T-cell (primary cell): Measurements from ENCODE around the gene FAM193A. TPM values are rescaled to one million over a fixed set of nuclear protein-coding genes. Genes with fewer than 3 reads are reported as not detected.
"Not testable (repeated sequence)": the region's sequence is repeated elsewhere in the genome, so short reads cannot be mapped to it uniquely, and the experiment has no call there.

Experiments
- ATAC-seq, 4 experiments: fragments of 200-7000 bp in 3 of 4; fragments of 150-1000 bp in 1 of 4; cut with Tn5 transposase; replicated peaks in 1 of 4; 1 replicate in 3 of 4; 2 replicates in 1 of 4; pipeline ENCODE4 v1.10.0; 2021; ENCODE audit warnings: moderate library complexity in 3 of 4, mild to moderate bottlenecking in 2 of 4, moderate number of reproducible peaks in 1 of 4
- CTCF ChIA-PET, 2 donors: fragments of 300-600 bp; sonication (Branson Sonifier 250); formaldehyde crosslinking; loops; one replicate each; lab custom pipeline; 2022; ENCODE audit warnings: antibody characterized with exemption in 2 of 2; lab: Charles Lee
- POLR2A ChIA-PET, 2 donors: fragments of 300-600 bp; sonication (Branson Sonifier 250); formaldehyde crosslinking; loops; one replicate each; lab custom pipeline; 2022; ENCODE audit warnings: antibody characterized with exemption in 2 of 2; lab: Charles Lee
- DNase-seq, 35 experiments: peaks; one replicate each; pipeline versions ENCODE4 v3.0.0 to v3.0.0-alpha.2; 2013 to 2023
- H3K27ac ChIP-seq: one replicate; pipeline ENCODE4 v1.5.1; 2013; ENCODE audit warnings: low read length
- H3K27me3 ChIP-seq, 2 experiments: replicated peaks in 1 of 2; 1 replicate in 1 of 2; 2 replicates in 1 of 2; pipeline versions ENCODE4 v1.6.1 to v1.7.0; 2013; ENCODE audit warnings: low read length in 1 of 2, mixed read lengths in 1 of 2; ENCODE audit not compliant: control insufficient read depth in 2 of 2, insufficient read depth in 2 of 2; ENCODE audit errors: extremely low read depth in 1 of 2
- H3K36me3 ChIP-seq, 2 donors: 1 replicate in 1 of 2; 2 replicates in 1 of 2; pipeline versions ENCODE4 v1.6.1 to v1.7.0; 2013; ENCODE audit warnings: low read length in 1 of 2; ENCODE audit not compliant: control insufficient read depth in 2 of 2, insufficient read depth in 1 of 2; ENCODE audit errors: extremely low read depth in 1 of 2
- H3K4me1 ChIP-seq, 2 experiments: 1 replicate in 1 of 2; 2 replicates in 1 of 2; pipeline versions ENCODE4 v1.6.1 to v1.7.0; 2013; ENCODE audit warnings: low read length in 2 of 2, mixed read lengths in 1 of 2; ENCODE audit not compliant: insufficient read depth in 2 of 2, control insufficient read depth in 1 of 2; ENCODE audit errors: extremely low read depth in 1 of 2
- H3K4me3 ChIP-seq, 2 donors: 1 replicate in 1 of 2; 2 replicates in 1 of 2; pipeline versions ENCODE4 v1.5.1 to v1.7.0; 2013; ENCODE audit warnings: mild to moderate bottlenecking in 2 of 2, low read length in 1 of 2, moderate library complexity in 1 of 2; ENCODE audit not compliant: control insufficient read depth in 1 of 2; ENCODE audit errors: extremely low read depth in 1 of 2
- H3K9me3 ChIP-seq: 2 replicates; pipeline ENCODE4 v1.7.0; 2013
- H3K27ac Mint-ChIP-seq, 2 donors: one replicate each; pipeline ENCODE4 v1.8.0; 2020 to 2021; ENCODE audit warnings: mild to moderate bottlenecking in 2 of 2, mixed read lengths in 2 of 2
- H3K27me3 Mint-ChIP-seq, 2 donors: one replicate each; pipeline ENCODE4 v1.8.0; 2021 to 2022; ENCODE audit warnings: mixed read lengths in 2 of 2
- H3K36me3 Mint-ChIP-seq: one replicate; pipeline ENCODE4 v1.8.0; 2021; ENCODE audit warnings: mixed read lengths
- H3K4me1 Mint-ChIP-seq, 3 donors: one replicate each; pipeline ENCODE4 v1.8.0; 2020 to 2022; ENCODE audit warnings: mixed read lengths in 3 of 3, mild to moderate bottlenecking in 1 of 3
- H3K4me3 Mint-ChIP-seq, 3 donors: one replicate each; pipeline ENCODE4 v1.8.0; 2020 to 2022; ENCODE audit warnings: mild to moderate bottlenecking in 3 of 3, mixed read lengths in 3 of 3, moderate library complexity in 3 of 3
- H3K9me3 Mint-ChIP-seq, 3 donors: one replicate each; pipeline ENCODE4 v1.8.0; 2020 to 2022; ENCODE audit warnings: mixed read lengths in 3 of 3
- whole genome bisulfite sequencing: methylation state at CpG from one replicate; pipeline ENCODE4 v1.1.5; 2013; ENCODE audit warnings: missing lambda C conversion rate; ENCODE audit not compliant: insufficient coverage; 5-methylcytosine and 5-hydroxymethylcytosine counted together
- total RNA-seq, 35 experiments: library from RNA in 6 of 35; stranded (reverse) in 6 of 35; fragments of 120-200 nt in 1 of 35; gene quantifications; one replicate each; pipeline versions ENCODE4 v1.2.1 to v1.2.4 and lab custom pipeline; 2013 to 2026

FAM193A gene
- total RNA-seq, 5 donors from 2014 or later (not counting 1 experiment from before 2014, with no cell fraction given) = 41.6 to 46.8 (median 45.2) TPM

- Mint-ChIP-seq H3K27me3 (no peaks in the 10 kb centered on the region), H3K4me1 (peaks cover 5 to 18% (median 14%) of the 10 kb centered on the region in 3 donors), H3K4me3 (no peak overlapping the region), H3K9me3 (no peaks in the 10 kb centered on the region), H3K27ac (no peak overlapping the region), H3K36me3 (peaks cover 26% of the 10 kb centered on the region)
- WGBS = 96% methylated on average over 7 of the region's 10 CpGs
- ATAC-seq (no peak), DNase-seq (no peak)
- Histone ChIP-seq H3K4me1 (no peaks in the 10 kb centered on the region), H3K9me3 (no peaks in the 10 kb centered on the region), H3K4me3 (no peak overlapping the region), H3K36me3 (peaks cover 16 to 40% of the 10 kb centered on the region in 2 donors), H3K27ac (no peak overlapping the region), H3K27me3 (no peaks in the 10 kb centered on the region)
- ChIA-PET POLR2A (no interaction called here), CTCF (no interaction called here)
These were observed 89.8 kb downstream of the FAM193A start for GRCh38 chr4:2626231-2626630.

- H3K9me3 Mint-ChIP-seq = no peaks in the 10 kb centered on the region
- no peaks in the 10 kb centered on the region for H3K27me3 Mint-ChIP-seq
These were observed 94.3 kb downstream of the FAM193A start for GRCh38 chr4:2630556-2631273.

GRCh38 chr4:2634014-2634413, 97.6 kb downstream of the FAM193A start:
- H3K9me3 ChIP-seq = no peaks in the 10 kb centered on the region
- no peaks in the 10 kb centered on the region for H3K4me1 ChIP-seq
- Mint-ChIP-seq H3K27ac (no peak overlapping the region), H3K27me3 (no peaks in the 10 kb centered on the region), H3K36me3 (peaks cover 33% of the 10 kb centered on the region), H3K9me3 (no peaks in the 10 kb centered on the region), H3K4me3 (no peak overlapping the region), H3K4me1 (no peaks in the 10 kb centered on the region)
- peaks cover 16 to 57% of the 10 kb centered on the region in 2 donors for H3K36me3 ChIP-seq
- no peak overlapping the region for H3K27ac ChIP-seq
- H3K27me3 ChIP-seq = no peaks in the 10 kb centered on the region
- DNase-seq (no peak), ATAC-seq (no peak)
- CTCF ChIA-PET = no interaction called here
- 95% methylated on average over 5 of the region's 5 CpGs for WGBS
- no peak overlapping the region for H3K4me3 ChIP-seq
- POLR2A ChIA-PET = no interaction called here

More at GRCh38 chr4:2630556-2631273, 94.3 kb downstream of the FAM193A start:
- ATAC-seq (no peak), DNase-seq (no peak)
- no peaks in the 10 kb centered on the region for H3K4me1 ChIP-seq
- peaks cover 38% of the 10 kb centered on the region for H3K36me3 Mint-ChIP-seq
- no peak overlapping the region for H3K4me3 ChIP-seq
- WGBS = 98% methylated on average over 18 of the region's 24 CpGs
- H3K4me1 Mint-ChIP-seq = no peaks in the 10 kb centered on the region
- H3K4me3 Mint-ChIP-seq = no peak overlapping the region
- no peak overlapping the region for H3K27ac ChIP-seq
- ChIA-PET CTCF (no interaction called here), POLR2A (no interaction called here)
- H3K36me3 ChIP-seq = peaks cover 17 to 55% of the 10 kb centered on the region in 2 donors
- H3K27me3 ChIP-seq = no peaks in the 10 kb centered on the region
- H3K9me3 ChIP-seq = no peaks in the 10 kb centered on the region
- no peak overlapping the region for H3K27ac Mint-ChIP-seq

GRCh38 chr4:2636331-2636730, 99.9 kb downstream of the FAM193A start:
- no peak overlapping the region for H3K4me3 ChIP-seq
- Mint-ChIP-seq H3K9me3 (no peaks in the 10 kb centered on the region), H3K27ac (no peak overlapping the region), H3K36me3 (peaks cover 38% of the 10 kb centered on the region), H3K4me1 (no peaks in the 10 kb centered on the region), H3K4me3 (no peak overlapping the region), H3K27me3 (no peaks in the 10 kb centered on the region)
- H3K9me3 ChIP-seq = no peaks in the 10 kb centered on the region
- WGBS = no CpG with 5 or more reads among the region's 6 CpGs
- H3K27me3 ChIP-seq = no peaks in the 10 kb centered on the region
- H3K36me3 ChIP-seq = peaks cover 10 to 66% of the 10 kb centered on the region in 2 donors
- ChIA-PET CTCF (no interaction called here), POLR2A (no interaction called here)
- no peak overlapping the region for H3K27ac ChIP-seq
- no peaks in the 10 kb centered on the region for H3K4me1 ChIP-seq
- ATAC-seq (no peak), DNase-seq (no peak)

GRCh38 chr4:2636994-2637393, 100.5 kb downstream of the FAM193A start:
- H3K27ac Mint-ChIP-seq, H3K4me3 Mint-ChIP-seq, DNase-seq, H3K4me1 ChIP-seq, ATAC-seq, H3K4me1 Mint-ChIP-seq, CTCF ChIA-PET, H3K27me3 Mint-ChIP-seq, POLR2A ChIA-PET, H3K27ac ChIP-seq, H3K4me3 ChIP-seq, H3K9me3 Mint-ChIP-seq, H3K27me3 ChIP-seq, H3K9me3 ChIP-seq: not testable (repeated sequence)
- WGBS = 100% methylated on average over 3 of the region's 5 CpGs
- H3K36me3 Mint-ChIP-seq = peaks cover 38% of the 10 kb centered on the region
- H3K36me3 ChIP-seq = peaks cover 10 to 63% of the 10 kb centered on the region in 2 donors

- Mint-ChIP-seq H3K9me3 (no peaks in the 10 kb centered on the region), H3K36me3 (peaks cover 44% of the 10 kb centered on the region), H3K4me1 (no peaks in the 10 kb centered on the region), H3K27ac (no peak overlapping the region), H3K4me3 (no peak overlapping the region), H3K27me3 (no peaks in the 10 kb centered on the region)
- Histone ChIP-seq H3K27ac (no peak overlapping the region), H3K4me3 (no peak overlapping the region), H3K9me3 (no peaks in the 10 kb centered on the region), H3K4me1 (no peaks in the 10 kb centered on the region), H3K27me3 (no peaks in the 10 kb centered on the region), H3K36me3 (peaks cover 10 to 61% of the 10 kb centered on the region in 2 donors)
- DNase-seq = no peak
- no peak for ATAC-seq
- WGBS = 95% methylated on average over 7 of the region's 9 CpGs
- ChIA-PET POLR2A (no interaction called here), CTCF (no interaction called here)
These were observed 101.6 kb downstream of the FAM193A start for GRCh38 chr4:2637956-2638552.
